Lung (tissue), 12 donors: Measurements from ENCODE around the gene FBXO17. TPM values are rescaled to one million over a fixed set of nuclear protein-coding genes. Genes with fewer than 3 reads are reported as not detected.
"Not testable (repeated sequence)": the region's sequence is repeated elsewhere in the genome, so short reads cannot be mapped to it uniquely, and the experiment has no call there.

Experiments used
- ATAC-seq: fragments of 200-7000 bp; cut with Tn5 transposase; one replicate; pipeline ENCODE4 v1.9.1; 2020; ENCODE audit warnings: moderate number of reproducible peaks; ENCODE audit not compliant: insufficient read depth, low FRiP score
- DNase-seq, 3 donors: peaks; one replicate each; pipeline ENCODE4 v3.0.0-alpha.2; 2013 to 2017
- H3K27ac ChIP-seq, 2 donors: one replicate each; pipeline ENCODE4 v1.5.1; 2013; ENCODE audit warnings: mild to moderate bottlenecking in 2 of 2, moderate library complexity in 2 of 2, control low read depth in 1 of 2, inconsistent platforms in 1 of 2, low read depth in 1 of 2, low read length in 1 of 2
- H3K27me3 ChIP-seq, 3 donors: one replicate each; pipeline ENCODE4 v1.5.1; 2013; ENCODE audit warnings: low read length in 2 of 3; ENCODE audit not compliant: control insufficient read depth in 3 of 3, insufficient read depth in 3 of 3
- H3K36me3 ChIP-seq, 4 donors: one replicate each; pipeline ENCODE4 v1.5.1; 2013; ENCODE audit warnings: low read length in 4 of 4, mild to moderate bottlenecking in 1 of 4, moderate library complexity in 1 of 4; ENCODE audit not compliant: control insufficient read depth in 4 of 4, insufficient read depth in 4 of 4
- H3K4me1 ChIP-seq, 5 donors: one replicate each; pipeline ENCODE4 v1.5.1; 2013; ENCODE audit warnings: low read length in 5 of 5, mild to moderate bottlenecking in 2 of 5, moderate library complexity in 1 of 5; ENCODE audit not compliant: control insufficient read depth in 5 of 5, insufficient read depth in 5 of 5
- H3K4me3 ChIP-seq: one replicate; pipeline ENCODE4 v1.5.1; 2013; ENCODE audit warnings: mild to moderate bottlenecking, control low read depth, moderate library complexity
- H3K9ac ChIP-seq, 2 donors: one replicate each; pipeline ENCODE4 v1.5.1; 2013; ENCODE audit warnings: low read length in 2 of 2, control low read depth in 1 of 2; ENCODE audit not compliant: insufficient read depth in 1 of 2
- H3K9me3 ChIP-seq, 4 donors: one replicate each; pipeline ENCODE4 v1.5.1; 2013; ENCODE audit warnings: low read length in 3 of 4, mild to moderate bottlenecking in 1 of 4, moderate library complexity in 1 of 4; ENCODE audit not compliant: control insufficient read depth in 4 of 4, insufficient read depth in 3 of 4
- WGBS, 2 donors: extraction: QIAGEN DNeasy Blood & Tissue Kit; methylation state at CpG; one replicate each; pipeline ENCODE4 v1.1.7; 2013; 5-methylcytosine and 5-hydroxymethylcytosine counted together
- polyA plus RNA-seq, 2 donors: library from polyadenylated mRNA; stranded (reverse); fragments of 200-250 nt; gene quantifications; one replicate each; pipeline ENCODE4 v1.2.1, GENCODE V29; 2013
- total RNA-seq, 2 donors: library from RNA; depleted of rRNA in 1 of 2; stranded (reverse); fragments of >200 nt in 1 of 2; gene quantifications; one replicate each; pipeline ENCODE4 v1.2.1, GENCODE V29; 2014 to 2021
- TF ChIP-seq, protein P1 (sequence below): IDR thresholded peaks from 2 replicates; pipeline ENCODE4 v1.5.1; 2012; ENCODE audit warnings: mild to moderate bottlenecking; ENCODE audit errors: control extremely low read depth, extremely low read depth
- donor health status: control.
- donor health status: control.
- donor health status: Bipolar disorder and iron deficiency.
- donor health status: healthy.
- donor health status: DM: yes; HTN: yes; CAD: no.

Gene FBXO17
- total and polyA plus RNA-seq, 4 donors: 5.1 to 18.8 (median 8.9) TPM

GRCh38 chr19:38990949-38991697 is 15.6 kb upstream of the FBXO17 start:
- WGBS, 2 donors: 71 to 79% methylated on average over 11 to 13 of the region's 13 CpGs
- Histone ChIP-seq H3K9ac (no peak overlapping the region), H3K4me3 (no peak overlapping the region), H3K27me3 (no peaks in the 10 kb centered on the region), H3K27ac (no peak overlapping the region), H3K36me3 (no peaks in the 10 kb centered on the region), H3K9me3 (peaks cover 0 to under 1% (median 0%) of the 10 kb centered on the region in 4 donors), H3K4me1 (peaks cover 0 to 6% (median 4%) of the 10 kb centered on the region in 5 donors)
- DNase-seq: no peak
- TF ChIP-seq, protein P1, sequence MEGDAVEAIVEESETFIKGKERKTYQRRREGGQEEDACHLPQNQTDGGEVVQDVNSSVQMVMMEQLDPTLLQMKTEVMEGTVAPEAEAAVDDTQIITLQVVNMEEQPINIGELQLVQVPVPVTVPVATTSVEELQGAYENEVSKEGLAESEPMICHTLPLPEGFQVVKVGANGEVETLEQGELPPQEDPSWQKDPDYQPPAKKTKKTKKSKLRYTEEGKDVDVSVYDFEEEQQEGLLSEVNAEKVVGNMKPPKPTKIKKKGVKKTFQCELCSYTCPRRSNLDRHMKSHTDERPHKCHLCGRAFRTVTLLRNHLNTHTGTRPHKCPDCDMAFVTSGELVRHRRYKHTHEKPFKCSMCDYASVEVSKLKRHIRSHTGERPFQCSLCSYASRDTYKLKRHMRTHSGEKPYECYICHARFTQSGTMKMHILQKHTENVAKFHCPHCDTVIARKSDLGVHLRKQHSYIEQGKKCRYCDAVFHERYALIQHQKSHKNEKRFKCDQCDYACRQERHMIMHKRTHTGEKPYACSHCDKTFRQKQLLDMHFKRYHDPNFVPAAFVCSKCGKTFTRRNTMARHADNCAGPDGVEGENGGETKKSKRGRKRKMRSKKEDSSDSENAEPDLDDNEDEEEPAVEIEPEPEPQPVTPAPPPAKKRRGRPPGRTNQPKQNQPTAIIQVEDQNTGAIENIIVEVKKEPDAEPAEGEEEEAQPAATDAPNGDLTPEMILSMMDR: no peak
- no peak for ATAC-seq

DNA sequence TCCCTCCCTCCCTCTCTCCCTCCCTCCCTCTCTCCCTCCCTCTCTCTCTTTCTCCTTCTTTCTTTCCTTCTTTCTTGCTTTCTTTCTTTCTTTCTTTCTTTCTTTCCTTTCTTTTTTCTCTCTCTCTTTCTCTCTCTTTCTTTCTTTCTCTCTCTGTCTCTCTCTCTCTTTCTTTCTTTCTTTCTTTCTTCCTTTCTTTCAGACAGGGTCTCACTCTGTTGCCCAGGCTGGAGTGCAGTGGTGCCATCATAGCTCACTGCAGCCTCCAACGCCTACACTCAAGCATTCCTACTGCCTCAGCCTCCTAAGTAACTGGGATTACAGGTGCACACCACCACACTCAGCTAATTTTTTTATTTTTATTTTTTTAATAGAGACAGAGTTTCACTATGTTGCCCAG is 14.1 kb upstream of the FBXO17 start:
- DNase-seq, H3K9me3 ChIP-seq, H3K4me1 ChIP-seq, H3K9ac ChIP-seq, H3K36me3 ChIP-seq, ATAC-seq, H3K27me3 ChIP-seq, H3K27ac ChIP-seq, H3K4me3 ChIP-seq: not testable (repeated sequence)
- 81 to 90% methylated on average over 1 of the region's 1 CpG for WGBS, 2 donors

- H3K4me3 ChIP-seq: no peak overlapping the region
- H3K27ac ChIP-seq: no peak overlapping the region
- TF ChIP-seq, protein P1: no peak
- peak; percentile 33 to 40 (median 36) for DNase-seq
- no peaks in the 10 kb centered on the region for H3K27me3 ChIP-seq
- peaks cover 0 to 3% (median 0%) of the 10 kb centered on the region in 4 donors for H3K9me3 ChIP-seq
- WGBS, 2 donors: 25 to 49% methylated on average over 11 to 12 of the region's 12 CpGs
- no peak for ATAC-seq
- H3K36me3 ChIP-seq: no peaks in the 10 kb centered on the region
- no peak overlapping the region for H3K9ac ChIP-seq
- peaks cover 0 to 6% (median 3%) of the 10 kb centered on the region in 5 donors for H3K4me1 ChIP-seq
These were observed 13.6 kb upstream of the FBXO17 start for GRCh38 chr19:38989066-38989605.

- not testable (repeated sequence) for H3K36me3 ChIP-seq, H3K9me3 ChIP-seq, ATAC-seq, H3K4me3 ChIP-seq, H3K4me1 ChIP-seq, DNase-seq, H3K27me3 ChIP-seq, H3K9ac ChIP-seq, H3K27ac ChIP-seq
- 86 to 94% methylated on average over 4 of the region's 4 CpGs for WGBS, 2 donors
These were observed 13.1 kb upstream of the FBXO17 start for GRCh38 chr19:38988627-38989026.

GRCh38 chr19:38987745-38988144 is 12.2 kb upstream of the FBXO17 start:
- not testable (repeated sequence) for DNase-seq, H3K4me3 ChIP-seq, H3K9me3 ChIP-seq, ATAC-seq, H3K36me3 ChIP-seq, H3K9ac ChIP-seq, H3K4me1 ChIP-seq, H3K27ac ChIP-seq, H3K27me3 ChIP-seq
- WGBS, 2 donors: 82 to 93% methylated on average over 6 of the region's 6 CpGs
